ENCODE data around the gene ATXN10.

ATXN10 gene

DNA sequence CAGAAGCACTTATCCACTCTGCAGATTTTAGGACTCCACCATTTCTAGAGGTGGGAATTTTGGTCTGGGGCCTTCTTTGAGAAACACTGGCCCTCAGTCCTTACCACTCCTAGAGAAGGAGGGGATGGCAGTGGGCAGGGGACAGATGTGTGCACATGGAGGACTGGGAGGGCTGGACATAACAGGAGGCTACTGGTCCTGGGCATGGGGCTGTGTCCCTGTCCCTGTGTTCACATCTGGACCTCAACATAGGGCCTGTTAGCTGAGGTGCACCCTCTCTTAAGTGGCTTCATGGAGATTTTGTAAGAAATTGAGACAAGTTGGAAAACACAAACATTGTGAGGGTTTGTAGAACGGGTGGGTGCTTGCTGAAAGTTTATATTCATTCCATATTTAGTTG lies 103.4 kb downstream of the ATXN10 start:
- ChIA-PET CTCF (no interaction called here), POLR2A (no interaction called here)
- DNase-seq (ENCODE audit: extremely low spot score) = no peak
- TF ChIP-seq CTBP1 (IDR thresholded peaks at IDR 0.05; ENCODE audit: borderline replicate concordance) (no peak), BHLHE40 (IDR thresholded peaks at IDR 0.05; ENCODE audit: borderline replicate concordance) (no peak), HDGF (IDR thresholded peaks at IDR 0.05; ENCODE audit: borderline replicate concordance) (no peak)

DNA sequence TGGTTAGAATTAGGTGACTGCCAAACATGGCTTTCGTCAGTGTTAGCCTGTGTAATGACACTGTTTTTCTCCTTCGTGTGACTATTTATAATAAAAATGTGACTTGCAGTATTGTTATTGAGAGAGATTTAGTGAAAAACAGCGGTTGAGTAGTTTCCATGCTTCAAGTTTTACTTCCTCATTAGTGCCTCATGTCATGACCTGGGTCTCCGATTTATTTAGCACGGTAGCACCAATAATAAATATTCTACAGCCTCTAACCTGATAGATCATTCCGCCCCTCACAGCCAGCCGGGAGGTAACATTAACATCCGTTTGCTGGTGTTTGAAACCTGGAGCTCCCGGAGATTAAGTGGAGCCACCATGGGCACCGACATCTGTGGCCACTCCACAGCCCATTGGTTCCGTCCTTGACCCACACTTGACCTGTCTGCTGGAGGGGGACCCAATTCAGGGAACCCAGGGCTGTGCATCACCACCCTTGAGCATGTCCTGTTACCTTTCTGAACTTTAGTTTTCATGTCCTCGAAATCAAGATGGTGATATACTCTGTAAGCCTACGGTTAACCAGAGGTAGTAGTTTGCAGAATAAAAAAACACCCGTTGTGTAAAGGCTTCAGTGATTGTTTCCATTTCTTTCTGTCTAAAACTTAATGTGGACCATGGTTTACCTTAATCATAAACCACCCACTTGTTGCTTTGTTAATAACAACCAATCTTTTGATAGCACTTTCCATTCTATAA lies 104.1 kb downstream of the ATXN10 start:
- no peak for TF ChIP-seq FOXA1 (IDR thresholded peaks at IDR 0.05)
- TF ChIP-seq ELF4 (IDR thresholded peaks at IDR 0.05) = no peak
- no peak for TF ChIP-seq L3MBTL2 (conservative IDR thresholded peaks at IDR 0.05)
- no peak for TF ChIP-seq FOXM1 (IDR thresholded peaks at IDR 0.05; ENCODE audit: borderline replicate concordance)
- no peak for TF ChIP-seq BHLHE40 (IDR thresholded peaks at IDR 0.05; ENCODE audit: borderline replicate concordance)
- TF ChIP-seq FOXK2 (IDR thresholded peaks at IDR 0.05) = no peak
- TF ChIP-seq TARDBP (IDR thresholded peaks at IDR 0.05) = no peak
- POLR2A ChIA-PET = no interaction called here
- no peak for DNase-seq (ENCODE audit: extremely low spot score)
- CTCF ChIA-PET = no interaction called here

DNA sequence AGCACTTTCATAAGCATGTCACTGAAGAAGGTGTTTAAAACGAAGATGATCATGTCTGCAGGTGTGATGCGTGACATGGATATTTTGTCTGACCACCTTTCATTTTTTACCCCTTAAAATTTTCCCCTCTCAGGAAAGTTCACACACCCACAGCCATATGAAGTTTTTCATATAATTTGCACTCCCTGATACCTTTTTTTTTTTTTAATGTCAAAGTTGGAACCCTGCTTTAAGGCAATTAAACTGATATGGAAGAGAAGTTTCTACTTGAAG lies 104.6 kb downstream of the ATXN10 start:
- POLR2A ChIA-PET = no interaction called here

DNA sequence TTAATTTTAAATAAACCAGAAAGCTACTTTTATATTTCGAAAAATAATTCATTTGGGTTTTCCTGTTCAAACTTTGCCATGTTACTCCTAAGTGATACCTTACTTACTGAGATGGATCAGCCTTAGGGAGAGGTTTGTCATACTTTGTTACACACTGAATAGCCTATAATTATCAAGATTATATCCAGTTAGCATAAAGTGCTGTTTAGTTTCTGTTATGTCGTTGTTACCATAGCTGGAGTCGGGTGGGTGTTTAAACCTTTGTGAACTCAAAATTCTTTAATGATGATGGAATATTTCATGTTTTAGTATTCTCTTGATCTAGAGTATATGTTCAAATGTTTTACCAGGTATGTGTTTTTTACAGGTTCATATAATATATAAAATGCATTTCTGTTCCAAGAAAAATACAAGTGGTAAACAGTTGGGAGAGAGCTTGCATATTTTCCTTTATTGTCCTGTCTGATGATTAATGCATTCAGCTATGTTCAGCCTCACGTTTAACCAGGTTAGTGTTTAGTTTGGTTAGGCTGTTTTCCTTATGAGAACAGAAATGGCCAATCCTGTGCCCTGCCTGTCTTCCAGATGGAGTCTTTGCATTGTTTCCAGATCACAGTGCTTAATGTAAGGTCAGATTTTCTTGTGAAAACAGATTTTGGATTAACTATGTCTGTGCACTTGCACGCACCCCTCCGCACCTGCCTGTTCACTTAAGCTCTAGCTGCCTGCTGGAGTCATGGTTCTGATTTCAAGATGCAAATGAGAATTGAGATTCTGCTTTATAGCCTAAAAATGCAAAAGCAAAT lies 105.6 kb downstream of the ATXN10 start:
- TF ChIP-seq TARDBP (IDR thresholded peaks at IDR 0.05) (no peak), SP1 (IDR thresholded peaks at IDR 0.05) (no peak), HDGF (IDR thresholded peaks at IDR 0.05; ENCODE audit: borderline replicate concordance) (no peak), LEF1 (IDR thresholded peaks at IDR 0.05; ENCODE audit: borderline replicate concordance) (no peak), SUZ12 (IDR thresholded peaks at IDR 0.05) (no peak), ARNT (IDR thresholded peaks at IDR 0.05) (no peak), NFRKB (IDR thresholded peaks at IDR 0.05) (no peak), FOXM1 (IDR thresholded peaks at IDR 0.05; ENCODE audit: borderline replicate concordance) (no peak), FOXA1 (IDR thresholded peaks at IDR 0.05) (no peak), BHLHE40 (IDR thresholded peaks at IDR 0.05; ENCODE audit: borderline replicate concordance) (no peak), L3MBTL2 (conservative IDR thresholded peaks at IDR 0.05) (no peak), ELF4 (IDR thresholded peaks at IDR 0.05) (no peak), CTBP1 (IDR thresholded peaks at IDR 0.05; ENCODE audit: borderline replicate concordance) (no peak)
- TF ChIP-seq, protein P1, sequence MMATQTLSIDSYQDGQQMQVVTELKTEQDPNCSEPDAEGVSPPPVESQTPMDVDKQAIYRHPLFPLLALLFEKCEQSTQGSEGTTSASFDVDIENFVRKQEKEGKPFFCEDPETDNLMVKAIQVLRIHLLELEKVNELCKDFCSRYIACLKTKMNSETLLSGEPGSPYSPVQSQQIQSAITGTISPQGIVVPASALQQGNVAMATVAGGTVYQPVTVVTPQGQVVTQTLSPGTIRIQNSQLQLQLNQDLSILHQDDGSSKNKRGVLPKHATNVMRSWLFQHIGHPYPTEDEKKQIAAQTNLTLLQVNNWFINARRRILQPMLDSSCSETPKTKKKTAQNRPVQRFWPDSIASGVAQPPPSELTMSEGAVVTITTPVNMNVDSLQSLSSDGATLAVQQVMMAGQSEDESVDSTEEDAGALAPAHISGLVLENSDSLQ (IDR thresholded peaks at IDR 0.05) = no peak
- DNase-seq (ENCODE audit: extremely low spot score) = no peak
- ChIA-PET CTCF (interaction anchor here (0.7 kb wide), 1 partner anchor 196 kb away, joined by 3 read pairs; no protein-coding TSS in a partner anchor), POLR2A (no interaction called here)

More for the DNA sequence above, 104.6 kb downstream of the ATXN10 start:
- TF ChIP-seq CTBP1 (IDR thresholded peaks at IDR 0.05; ENCODE audit: borderline replicate concordance) (no peak), SP1 (IDR thresholded peaks at IDR 0.05) (no peak), NFRKB (IDR thresholded peaks at IDR 0.05) (no peak), ELF4 (IDR thresholded peaks at IDR 0.05) (no peak), BHLHE40 (IDR thresholded peaks at IDR 0.05; ENCODE audit: borderline replicate concordance) (no peak), TARDBP (IDR thresholded peaks at IDR 0.05) (no peak), LEF1 (IDR thresholded peaks at IDR 0.05; ENCODE audit: borderline replicate concordance) (no peak), FOXK2 (IDR thresholded peaks at IDR 0.05) (no peak), ZNF384 (IDR thresholded peaks at IDR 0.05) (no peak), FOXA1 (IDR thresholded peaks at IDR 0.05) (no peak), L3MBTL2 (conservative IDR thresholded peaks at IDR 0.05) (no peak), SUZ12 (IDR thresholded peaks at IDR 0.05) (no peak), HDGF (IDR thresholded peaks at IDR 0.05; ENCODE audit: borderline replicate concordance) (no peak), ARNT (IDR thresholded peaks at IDR 0.05) (no peak)
- CTCF ChIA-PET = interaction anchor here (0.7 kb wide), 1 partner anchor 197 kb away, joined by 3 read pairs; no protein-coding TSS in a partner anchor
- DNase-seq (ENCODE audit: extremely low spot score) = no peak

DNA sequence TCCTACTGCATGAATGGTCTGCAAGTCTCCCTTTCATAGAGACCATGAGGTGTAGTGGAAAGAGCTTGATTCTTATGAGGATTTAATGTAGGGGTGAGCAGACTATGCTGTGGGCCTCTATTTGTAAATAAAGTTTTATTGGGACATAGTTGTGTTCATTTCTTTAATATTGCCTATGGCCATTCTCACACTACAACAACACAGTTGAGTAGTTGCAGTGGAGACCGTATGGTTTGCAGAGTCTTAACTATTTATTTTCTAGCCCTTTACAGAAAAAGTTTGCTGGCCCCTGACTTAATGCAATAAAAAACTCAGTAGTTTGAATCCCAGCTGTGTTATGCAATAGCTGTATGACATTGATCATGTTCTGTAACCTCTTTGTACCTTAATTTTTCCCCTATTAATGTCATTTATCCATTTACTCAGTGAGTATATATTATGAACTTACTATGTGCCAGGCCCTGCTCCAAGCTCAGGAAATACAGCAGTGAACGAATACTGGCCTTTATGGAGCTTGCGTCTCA lies 106.3 kb downstream of the ATXN10 start:
- POLR2A ChIA-PET = no interaction called here
- CTCF ChIA-PET = no interaction called here
- no peak for TF ChIP-seq SP1 (IDR thresholded peaks at IDR 0.05)
- DNase-seq (ENCODE audit: extremely low spot score) = no peak

DNA sequence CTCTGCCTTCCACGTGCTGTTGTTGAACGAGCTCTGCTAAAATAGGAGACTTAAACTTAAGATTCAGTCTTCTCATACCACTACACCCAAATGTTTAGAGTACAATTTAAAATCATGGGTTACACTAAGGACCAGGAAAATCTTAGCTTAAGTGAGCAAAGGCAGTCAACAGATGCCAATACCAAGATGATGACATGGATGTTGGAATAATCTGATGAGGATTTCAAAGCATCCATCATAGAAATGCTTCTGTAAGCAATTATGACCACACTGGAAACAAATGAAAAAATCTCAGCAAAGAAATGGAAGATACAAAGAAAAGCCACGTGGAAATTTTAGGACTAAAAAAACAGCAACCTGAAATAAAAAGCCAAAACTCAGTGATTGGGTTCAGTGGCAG lies 109.8 kb downstream of the ATXN10 start:
- no peak for TF ChIP-seq ZNF384 (IDR thresholded peaks at IDR 0.05)
- no peak for TF ChIP-seq FOXA1 (IDR thresholded peaks at IDR 0.05)
- TF ChIP-seq ARNT (IDR thresholded peaks at IDR 0.05) = no peak
- no peak for TF ChIP-seq ELF4 (IDR thresholded peaks at IDR 0.05)
- TF ChIP-seq, protein P1 (IDR thresholded peaks at IDR 0.05) = no peak
- TF ChIP-seq FOXK2 (IDR thresholded peaks at IDR 0.05) = no peak
- no peak for TF ChIP-seq TARDBP (IDR thresholded peaks at IDR 0.05)
- TF ChIP-seq CTBP1 (IDR thresholded peaks at IDR 0.05; ENCODE audit: borderline replicate concordance) = no peak
- no peak for TF ChIP-seq L3MBTL2 (conservative IDR thresholded peaks at IDR 0.05)
- TF ChIP-seq NFRKB (IDR thresholded peaks at IDR 0.05) = no peak
- TF ChIP-seq LEF1 (IDR thresholded peaks at IDR 0.05; ENCODE audit: borderline replicate concordance) = no peak
- TF ChIP-seq SUZ12 (IDR thresholded peaks at IDR 0.05) = no peak
- TF ChIP-seq FOXM1 (IDR thresholded peaks at IDR 0.05; ENCODE audit: borderline replicate concordance) = no peak
- no peak for TF ChIP-seq SP1 (IDR thresholded peaks at IDR 0.05)
- no peak for TF ChIP-seq HDGF (IDR thresholded peaks at IDR 0.05; ENCODE audit: borderline replicate concordance)
- TF ChIP-seq BHLHE40 (IDR thresholded peaks at IDR 0.05; ENCODE audit: borderline replicate concordance) = no peak
- POLR2A ChIA-PET = no interaction called here
- no peak for DNase-seq (ENCODE audit: extremely low spot score)
- CTCF ChIA-PET = no interaction called here
